Measurements from ENCODE around the gene PIM1.

Gene PIM1

DNA sequence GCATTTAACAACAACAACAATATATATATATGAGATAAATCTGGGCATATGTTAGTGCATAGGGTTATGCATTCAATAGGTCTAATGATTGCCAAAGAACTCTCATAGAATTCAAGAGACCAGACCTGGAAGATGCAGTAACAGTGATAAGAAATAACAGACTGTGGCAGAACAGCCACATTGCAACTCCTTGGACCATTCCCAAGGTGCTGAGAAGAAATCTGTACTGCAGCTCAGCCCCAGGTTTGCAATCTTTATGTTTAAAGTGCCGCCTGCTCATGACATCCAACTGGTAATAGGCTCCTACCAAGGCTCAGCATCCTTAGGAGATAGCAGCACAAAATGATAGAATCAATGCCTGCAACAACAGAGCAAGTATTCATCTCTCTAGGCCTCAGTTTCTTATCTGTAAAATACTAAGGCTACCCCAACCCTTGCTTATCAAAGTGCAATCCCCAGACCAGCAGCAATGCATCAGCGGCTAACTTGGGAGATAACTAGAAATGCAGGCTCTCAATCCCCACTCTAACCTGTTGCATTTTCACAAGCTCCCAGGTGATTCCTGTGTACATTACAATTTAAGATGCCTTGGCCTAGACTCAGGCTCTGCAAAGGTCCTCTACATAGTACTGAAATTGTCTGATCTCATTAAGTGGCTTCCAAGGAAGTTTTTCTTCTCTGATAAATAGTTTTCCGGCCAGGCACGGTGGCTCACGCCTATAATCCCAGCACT is 30.6 kb upstream of the PIM1 start:
- no peak for DNase-seq (ENCODE audit: low read depth)
- H3K4me3 ChIP-seq (ENCODE audit: low read length) = no peak overlapping the region
- TF ChIP-seq, protein P1, sequence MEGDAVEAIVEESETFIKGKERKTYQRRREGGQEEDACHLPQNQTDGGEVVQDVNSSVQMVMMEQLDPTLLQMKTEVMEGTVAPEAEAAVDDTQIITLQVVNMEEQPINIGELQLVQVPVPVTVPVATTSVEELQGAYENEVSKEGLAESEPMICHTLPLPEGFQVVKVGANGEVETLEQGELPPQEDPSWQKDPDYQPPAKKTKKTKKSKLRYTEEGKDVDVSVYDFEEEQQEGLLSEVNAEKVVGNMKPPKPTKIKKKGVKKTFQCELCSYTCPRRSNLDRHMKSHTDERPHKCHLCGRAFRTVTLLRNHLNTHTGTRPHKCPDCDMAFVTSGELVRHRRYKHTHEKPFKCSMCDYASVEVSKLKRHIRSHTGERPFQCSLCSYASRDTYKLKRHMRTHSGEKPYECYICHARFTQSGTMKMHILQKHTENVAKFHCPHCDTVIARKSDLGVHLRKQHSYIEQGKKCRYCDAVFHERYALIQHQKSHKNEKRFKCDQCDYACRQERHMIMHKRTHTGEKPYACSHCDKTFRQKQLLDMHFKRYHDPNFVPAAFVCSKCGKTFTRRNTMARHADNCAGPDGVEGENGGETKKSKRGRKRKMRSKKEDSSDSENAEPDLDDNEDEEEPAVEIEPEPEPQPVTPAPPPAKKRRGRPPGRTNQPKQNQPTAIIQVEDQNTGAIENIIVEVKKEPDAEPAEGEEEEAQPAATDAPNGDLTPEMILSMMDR (IDR thresholded peaks at IDR 0.05; ENCODE audit: insufficient read depth, low read depth, low read length, missing control alignments) = no peak

DNA sequence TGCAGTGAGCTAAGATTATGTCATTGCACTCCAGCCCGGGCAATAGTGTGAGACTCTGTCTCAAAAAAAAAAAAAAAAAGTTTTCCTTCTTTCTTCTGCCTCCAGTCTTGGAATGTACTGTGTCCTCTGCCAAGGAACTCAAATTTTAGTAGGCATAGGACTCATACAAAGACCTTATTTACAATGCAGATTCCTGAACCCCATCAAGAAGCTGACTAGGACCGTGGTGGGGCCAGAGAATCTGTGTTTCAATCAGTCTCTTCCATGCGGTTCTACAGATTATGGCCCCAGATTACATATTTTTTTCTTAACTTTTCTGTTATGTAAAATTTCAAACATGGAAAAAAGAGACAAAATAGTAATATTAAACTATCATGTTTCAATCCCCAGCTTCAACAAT is 29.8 kb upstream of the PIM1 start:
- H3K4me3 ChIP-seq (ENCODE audit: low read length) = no peak overlapping the region
- no peak for DNase-seq (ENCODE audit: low read depth)
- TF ChIP-seq, protein P1 (IDR thresholded peaks at IDR 0.05; ENCODE audit: insufficient read depth, low read depth, low read length, missing control alignments) = no peak

- H3K4me3 ChIP-seq (ENCODE audit: low read length) = no peak overlapping the region
- TF ChIP-seq, protein P1 (IDR thresholded peaks at IDR 0.05; ENCODE audit: insufficient read depth, low read depth, low read length, missing control alignments) = no peak
- no peak for DNase-seq (ENCODE audit: low read depth)
These were observed 28.5 kb upstream of the PIM1 start for GRCh38 chr6:37141281-37142049.

DNA sequence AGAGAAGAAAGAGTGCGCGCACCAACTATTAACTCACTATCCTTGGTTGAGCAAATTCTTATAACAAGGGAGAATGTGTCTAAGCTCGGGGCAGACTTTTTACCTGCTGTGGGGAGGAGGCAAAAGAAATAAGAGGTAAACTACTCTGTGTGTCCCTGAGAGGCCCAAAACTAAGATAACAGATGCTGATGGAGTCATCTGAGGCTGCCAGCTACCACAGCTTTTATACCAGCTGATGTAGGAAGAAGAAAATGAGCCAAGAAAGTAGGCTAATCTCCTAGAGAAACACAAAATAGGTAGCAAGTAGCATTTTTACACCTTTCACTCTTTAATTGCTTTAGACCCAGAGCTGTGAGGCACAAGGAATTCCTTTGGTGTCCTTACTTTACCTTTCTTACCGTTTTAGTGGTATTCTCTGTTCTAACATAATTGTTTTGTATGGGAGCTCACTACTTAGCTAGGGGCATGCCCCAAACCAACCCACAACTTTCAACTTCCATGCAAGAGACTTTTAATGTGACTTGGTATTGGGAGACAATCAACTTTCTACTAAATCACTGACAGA is 27.8 kb upstream of the PIM1 start:
- no peak overlapping the region for H3K4me3 ChIP-seq (ENCODE audit: low read length)
- TF ChIP-seq, protein P1 (IDR thresholded peaks at IDR 0.05; ENCODE audit: insufficient read depth, low read depth, low read length, missing control alignments) = no peak
- DNase-seq (ENCODE audit: low read depth) = no peak

GRCh38 chr6:37143585-37143984 is 26.4 kb upstream of the PIM1 start:
- no peak overlapping the region for H3K4me3 ChIP-seq (ENCODE audit: low read length)
- TF ChIP-seq, protein P1 (IDR thresholded peaks at IDR 0.05; ENCODE audit: insufficient read depth, low read depth, low read length, missing control alignments) = no peak
- no peak for DNase-seq (ENCODE audit: low read depth)

DNA sequence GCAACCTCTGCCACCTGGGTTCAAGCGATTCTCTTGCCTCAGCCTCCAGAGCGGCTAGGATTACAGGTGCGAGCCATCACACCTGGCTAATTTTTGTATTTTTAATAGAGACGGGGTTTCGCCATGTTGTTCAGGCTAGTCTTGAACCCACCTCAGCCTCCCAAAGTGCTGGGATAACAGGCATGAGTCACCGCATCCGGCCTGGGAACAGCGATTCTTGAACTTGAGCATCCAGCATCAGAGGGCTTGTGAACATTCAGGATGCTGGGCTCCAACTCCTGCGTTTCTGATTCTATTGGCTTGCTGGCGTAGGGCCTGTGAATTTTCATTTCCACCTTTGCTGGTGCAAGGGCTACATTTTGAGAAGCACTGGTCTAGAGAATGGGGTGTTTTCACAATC is 24.5 kb upstream of the PIM1 start:
- no peak overlapping the region for H3K4me3 ChIP-seq (ENCODE audit: low read length)
- TF ChIP-seq, protein P1 (IDR thresholded peaks at IDR 0.05; ENCODE audit: insufficient read depth, low read depth, low read length, missing control alignments) = no peak
- no peak for DNase-seq (ENCODE audit: low read depth)

Data from epithelial cell of esophagus (primary cell).